NCI-H1694 treated with DMSO at 0.1 percent for 48 hours (cell line): ENCODE results near the gene ZNF628.
A peak's percentile ranks its signal among the peaks of the same experiment; 100 is the strongest.

Experiments
- DNase-seq: peaks from one replicate; lab custom pipeline; 2025; lab: John Stamatoyannopoulos, UW

Gene ZNF628

GRCh38 chr19:55451163-55451964, 25.1 kb upstream of the ZNF628 start:
- DNase-seq, result no peak

DNA sequence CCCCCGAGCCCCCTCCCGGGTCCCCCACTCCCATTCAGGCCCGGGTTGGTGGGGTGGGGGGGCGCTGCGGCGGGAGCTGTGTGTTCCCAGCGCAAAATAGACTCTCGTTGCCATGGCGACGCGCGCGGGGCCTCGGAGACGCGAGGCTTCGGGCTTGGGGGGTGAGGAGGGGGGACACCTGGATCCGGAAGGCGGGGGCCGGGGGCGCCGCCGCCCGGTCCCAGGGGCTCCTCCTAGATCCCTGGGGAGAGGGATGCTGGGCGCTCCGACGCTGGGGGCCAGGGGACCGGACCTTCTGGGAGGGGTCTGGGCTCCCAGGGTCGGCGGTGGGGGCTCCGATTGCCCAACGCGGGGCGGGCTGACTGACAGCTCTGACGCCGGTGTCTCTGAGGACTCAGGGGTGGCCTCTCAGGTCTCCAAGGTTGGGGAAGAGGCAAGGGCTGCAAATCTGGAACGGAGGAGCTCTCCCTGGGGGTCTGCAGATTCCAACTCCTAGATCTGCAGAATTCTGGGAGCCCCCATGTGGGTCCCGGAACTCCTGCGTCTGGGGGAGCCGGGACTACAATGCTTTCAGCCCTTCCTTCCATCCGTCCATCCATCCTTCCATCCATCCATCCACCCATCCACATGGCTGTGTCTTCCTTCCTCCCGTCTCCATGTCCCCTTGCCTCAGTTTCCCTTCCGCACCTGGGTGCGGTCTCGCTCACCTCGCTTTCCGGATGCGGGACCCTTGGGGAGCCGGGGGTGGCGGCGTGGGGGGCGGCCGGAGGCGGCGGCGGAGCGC, 24.3 kb upstream of the ZNF628 start:
- no peak for DNase-seq

GRCh38 chr19:55452749-55453346, 23.6 kb upstream of the ZNF628 start:
- peak; percentile 85 for DNase-seq

- no peak for DNase-seq
Observed at GRCh38 chr19:55453511-55454260, 22.7 kb upstream of the ZNF628 start.

- DNase-seq, result peak; percentile 40
Observed at GRCh38 chr19:55454787-55455243, 21.6 kb upstream of the ZNF628 start.

DNA sequence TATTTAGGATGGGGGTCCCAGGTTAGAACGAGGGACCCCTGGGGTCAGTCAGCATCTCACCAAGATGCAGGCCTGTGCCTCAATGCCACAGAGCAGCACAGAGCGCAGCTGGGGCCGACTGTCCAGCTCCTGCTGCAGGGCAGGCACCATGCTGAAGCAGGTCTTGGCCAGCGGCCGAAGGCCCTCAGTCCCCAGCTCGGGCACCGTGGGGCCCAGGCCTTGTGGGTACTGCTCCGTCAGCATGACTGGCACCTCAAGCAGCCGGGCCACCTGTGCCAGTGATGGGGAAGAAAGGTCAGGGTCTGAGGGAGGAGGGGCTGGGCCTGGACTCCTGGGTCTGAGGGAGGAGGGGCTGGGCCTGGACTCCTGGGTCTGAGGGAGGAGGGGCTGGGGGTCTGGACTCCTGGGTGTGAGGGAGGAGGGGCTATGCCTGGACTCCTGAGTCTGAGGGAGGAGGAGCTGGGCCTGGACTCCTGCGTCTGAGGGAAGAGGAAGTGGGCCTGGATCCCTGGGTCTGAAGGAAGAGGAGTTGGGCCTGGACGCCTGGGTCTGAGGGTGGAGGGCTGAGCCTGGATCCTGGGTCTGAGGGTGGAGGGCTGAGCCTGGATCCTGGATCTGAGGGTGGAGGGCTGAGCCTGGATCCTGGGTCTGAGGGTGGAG, 20.7 kb upstream of the ZNF628 start:
- no peak for DNase-seq

GRCh38 chr19:55456347-55456746, 20.1 kb upstream of the ZNF628 start:
- DNase-seq, result no peak

DNA sequence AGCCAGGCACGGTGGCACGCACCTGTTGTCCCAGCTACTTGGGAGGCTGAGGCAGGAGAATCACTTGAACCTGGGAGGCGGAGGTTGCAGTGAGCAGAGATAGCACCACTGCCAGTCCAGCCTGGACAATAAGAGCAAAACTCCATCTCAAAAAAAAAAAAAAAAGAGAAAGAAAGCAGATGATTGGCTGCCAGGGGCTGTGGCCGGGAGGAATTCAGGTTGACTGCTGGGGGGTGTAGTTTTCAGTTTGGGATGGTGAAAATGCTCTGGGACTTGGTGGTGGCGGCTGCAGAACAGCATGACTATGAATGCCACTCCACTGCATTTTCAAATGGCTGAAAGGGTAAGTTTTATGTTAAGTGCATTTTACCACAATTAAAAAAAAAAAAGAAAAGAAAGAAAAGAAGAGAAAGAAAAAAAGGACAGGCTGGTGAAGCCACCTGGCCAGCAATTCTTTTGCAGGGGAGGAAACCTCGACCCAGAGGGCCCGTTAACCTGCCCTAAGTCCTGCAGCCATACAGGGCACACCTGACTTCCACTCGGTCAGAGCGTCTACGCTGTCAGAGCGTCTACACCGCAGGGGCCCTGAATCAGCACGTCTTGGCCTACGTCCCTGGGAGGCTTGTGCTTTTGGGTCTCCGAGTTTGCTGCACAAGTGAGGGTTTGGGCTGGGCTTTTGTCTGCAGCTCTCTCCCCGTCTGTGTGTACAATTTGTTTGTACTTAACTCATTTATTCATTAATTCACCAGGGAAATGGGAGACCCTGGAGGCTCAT, 18.5 kb upstream of the ZNF628 start:
- no peak for DNase-seq

GRCh38 chr19:55459551-55459949, 16.9 kb upstream of the ZNF628 start:
- DNase-seq, result no peak

GRCh38 chr19:55459950-55460657, 16.3 kb upstream of the ZNF628 start:
- no peak for DNase-seq

- DNase-seq, result peak; percentile 34
Observed at GRCh38 chr19:55460670-55461258, 15.7 kb upstream of the ZNF628 start.

GRCh38 chr19:55461259-55461973, 15.0 kb upstream of the ZNF628 start, which contains the start of gene ISOC2:
ISOC2 (minus strand) TSS chr19:55461642; CDS start chr19:55456486, 5,156 bp downstream.
- peak; percentile 98 for DNase-seq

DNA sequence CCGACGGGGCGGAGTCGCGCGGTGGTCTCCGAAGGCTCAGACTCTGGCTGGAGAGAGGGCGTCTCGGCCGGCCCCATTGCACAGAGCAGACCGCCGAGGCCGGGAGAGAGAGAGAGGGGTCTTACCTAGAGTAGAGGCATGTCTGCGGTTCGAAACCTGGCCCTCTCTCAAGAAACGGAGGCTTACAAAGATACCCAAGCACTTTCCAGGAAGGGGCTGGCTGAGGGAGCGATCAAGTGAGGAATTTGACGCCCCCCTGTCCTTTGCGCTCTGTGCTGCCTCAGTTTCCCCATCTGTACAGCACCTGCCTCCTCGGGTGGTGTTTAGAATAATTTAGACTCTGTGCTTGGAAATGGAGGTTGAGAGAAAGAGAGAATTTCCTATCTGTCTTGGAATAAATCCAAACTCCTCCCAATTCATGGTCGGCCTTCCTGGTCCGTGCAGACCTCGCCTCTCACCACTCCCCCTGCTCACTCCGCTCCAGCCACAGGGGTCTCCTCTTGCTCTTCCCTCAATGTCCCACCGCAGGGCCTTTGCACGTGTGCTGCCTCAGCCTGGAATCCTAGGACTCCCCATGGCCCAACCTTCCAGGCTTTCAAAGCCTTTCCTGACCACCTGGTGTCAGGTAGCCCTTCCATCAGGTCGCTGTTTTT, 14.3 kb upstream of the ZNF628 start:
- DNase-seq, result no peak

DNA sequence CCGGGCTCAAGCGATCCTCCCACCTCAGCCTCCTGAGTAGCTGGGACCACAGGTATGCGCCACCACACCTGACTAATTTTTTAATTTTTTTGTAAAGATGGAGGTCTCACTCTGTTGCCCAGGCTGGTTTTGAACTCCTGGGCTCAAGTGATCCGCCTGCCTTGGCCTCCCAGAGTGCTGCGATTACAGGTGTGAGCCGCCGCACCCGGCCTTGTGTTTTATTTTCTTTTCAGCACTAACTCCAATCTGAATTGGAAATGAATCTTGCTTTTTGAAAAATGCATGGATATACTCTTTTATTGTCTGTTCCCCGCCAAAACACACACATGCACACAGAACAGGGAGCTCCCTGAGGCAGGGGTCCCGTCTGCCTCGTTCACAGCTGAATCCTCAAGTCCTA, 13.7 kb upstream of the ZNF628 start:
- no peak for DNase-seq

DNA sequence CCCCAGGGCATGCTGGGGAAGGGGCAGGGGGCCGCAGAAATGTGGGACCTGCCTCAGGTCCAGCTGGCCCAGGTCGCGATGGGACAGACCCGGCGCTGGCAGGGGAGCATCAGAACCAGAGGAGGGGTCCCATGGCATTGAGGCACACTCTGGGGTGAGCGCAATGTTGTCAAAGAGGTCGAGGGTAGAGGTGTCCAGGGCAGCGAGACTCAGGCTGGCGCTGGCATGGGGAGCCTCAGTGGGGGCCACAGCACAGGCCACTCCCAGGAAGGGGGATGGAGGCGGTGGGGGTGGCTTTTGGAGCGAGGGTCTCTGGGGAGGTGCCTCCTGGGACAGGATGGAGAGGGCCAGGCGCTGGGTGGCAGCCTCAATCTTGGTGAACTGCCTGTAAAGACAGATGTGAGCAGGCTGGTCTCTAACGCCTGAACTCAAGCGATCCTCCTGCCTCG, 12.8 kb upstream of the ZNF628 start:
- no peak for DNase-seq

DNA sequence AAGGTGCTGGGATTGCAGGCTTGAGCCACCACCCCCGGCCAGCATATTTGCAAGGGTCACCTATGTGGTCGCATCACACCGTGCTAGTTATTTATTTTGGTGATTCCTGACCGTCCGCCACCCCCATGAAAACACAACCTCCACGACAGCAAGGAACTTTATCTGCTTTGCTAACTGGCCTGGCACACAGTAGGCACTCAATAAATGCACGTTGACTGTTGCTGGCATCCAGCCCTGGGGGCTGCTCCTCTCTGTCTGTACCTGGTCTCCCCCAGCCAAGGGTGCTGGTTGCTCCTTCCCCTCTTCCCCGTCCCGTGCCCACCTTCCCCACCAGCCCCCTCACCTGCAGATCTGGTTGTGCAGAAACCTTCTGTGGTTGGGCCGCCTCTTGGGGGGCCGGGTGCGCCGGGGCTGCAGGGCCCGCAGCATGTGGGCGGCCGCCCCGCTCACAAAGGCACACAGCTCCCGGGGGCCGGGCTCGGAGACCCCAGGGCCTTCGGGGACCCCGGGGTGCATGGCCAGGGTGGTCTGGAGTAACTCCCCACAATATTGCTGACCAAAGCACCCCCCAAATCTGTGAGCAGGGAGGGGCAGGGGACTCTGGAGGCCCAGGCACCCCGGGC, 12.3 kb upstream of the ZNF628 start:
- no peak for DNase-seq

- DNase-seq, result no peak
Observed at GRCh38 chr19:55464662-55465054, 11.8 kb upstream of the ZNF628 start, which contains the start of gene C19orf85. C19orf85 (minus strand) TSS chr19:55464751; CDS start chr19:55464554, 197 bp downstream.
